ENCODE results near the gene HEY2. TPM values are rescaled to one million over a fixed set of nuclear protein-coding genes. Genes with fewer than 3 reads are reported as not detected.

HEY2 gene
- total and polyA plus RNA-seq, 2 donors (not counting 1 experiment from before 2014, with no cell fraction given), result not detected

DNA sequence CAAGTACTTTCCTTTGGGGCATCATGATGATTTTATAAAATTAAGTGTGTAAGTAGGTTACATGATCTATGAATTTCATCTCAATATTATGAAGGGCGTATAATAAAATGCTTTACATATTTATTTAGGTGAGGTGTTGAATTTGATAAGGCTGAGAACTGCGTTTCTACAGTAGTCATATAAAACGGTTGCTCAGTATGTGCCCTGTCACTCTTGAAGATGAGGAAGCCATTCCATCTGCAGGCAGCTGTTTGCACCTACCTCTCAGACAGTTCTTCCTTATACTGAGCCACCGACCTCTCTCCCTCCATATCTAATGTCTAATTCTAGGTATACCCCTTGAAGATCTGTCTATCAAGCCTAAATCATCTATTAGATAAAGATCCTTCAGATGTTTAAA, 57.4 kb downstream of the HEY2 start:
- no peak for TF ChIP-seq EZH2 (IDR thresholded peaks at IDR 0.05; ENCODE audit: low read length, missing control alignments)
- TF ChIP-seq, protein P1, sequence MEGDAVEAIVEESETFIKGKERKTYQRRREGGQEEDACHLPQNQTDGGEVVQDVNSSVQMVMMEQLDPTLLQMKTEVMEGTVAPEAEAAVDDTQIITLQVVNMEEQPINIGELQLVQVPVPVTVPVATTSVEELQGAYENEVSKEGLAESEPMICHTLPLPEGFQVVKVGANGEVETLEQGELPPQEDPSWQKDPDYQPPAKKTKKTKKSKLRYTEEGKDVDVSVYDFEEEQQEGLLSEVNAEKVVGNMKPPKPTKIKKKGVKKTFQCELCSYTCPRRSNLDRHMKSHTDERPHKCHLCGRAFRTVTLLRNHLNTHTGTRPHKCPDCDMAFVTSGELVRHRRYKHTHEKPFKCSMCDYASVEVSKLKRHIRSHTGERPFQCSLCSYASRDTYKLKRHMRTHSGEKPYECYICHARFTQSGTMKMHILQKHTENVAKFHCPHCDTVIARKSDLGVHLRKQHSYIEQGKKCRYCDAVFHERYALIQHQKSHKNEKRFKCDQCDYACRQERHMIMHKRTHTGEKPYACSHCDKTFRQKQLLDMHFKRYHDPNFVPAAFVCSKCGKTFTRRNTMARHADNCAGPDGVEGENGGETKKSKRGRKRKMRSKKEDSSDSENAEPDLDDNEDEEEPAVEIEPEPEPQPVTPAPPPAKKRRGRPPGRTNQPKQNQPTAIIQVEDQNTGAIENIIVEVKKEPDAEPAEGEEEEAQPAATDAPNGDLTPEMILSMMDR (conservative IDR thresholded peaks at IDR 0.05 in 1 of 2, IDR thresholded peaks at IDR 0.05 in 1 of 2; ENCODE audit: low read depth in 1 of 2, low read length in 2 of 2), result no peak
- Histone ChIP-seq H2AFZ (ENCODE audit: low read length) (no peak overlapping the region), H3K79me2 (ENCODE audit: control insufficient read depth, insufficient read depth, low read length) (peaks cover 5% of the 10 kb centered on the region)

DNA sequence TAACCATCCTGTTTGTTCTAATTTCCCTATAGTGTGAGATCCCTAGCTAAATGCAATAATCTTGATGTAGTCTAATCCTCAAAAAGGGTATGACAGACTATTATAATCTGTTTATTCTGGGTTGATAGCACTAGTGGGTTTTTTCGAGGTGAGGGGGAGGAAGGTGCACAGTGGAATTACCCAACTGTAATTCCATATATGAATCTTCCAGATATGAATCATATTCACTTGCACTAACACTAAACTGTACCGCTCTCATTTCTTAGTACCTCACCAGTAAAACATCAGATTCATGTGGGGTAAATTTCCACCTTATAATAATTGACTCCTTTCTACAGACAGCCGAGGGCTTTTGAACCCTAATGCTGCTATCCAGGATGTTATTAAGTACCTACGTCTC, 57.9 kb downstream of the HEY2 start:
- Histone ChIP-seq H3K9ac (ENCODE audit: insufficient read depth, low read length) (no peak overlapping the region), H3K4me2 (ENCODE audit: extremely low read depth, insufficient read depth, low read length) (no peak overlapping the region), H3K4me3 (replicated peaks in 1 of 4; ENCODE audit: control extremely low read depth in 1 of 4, insufficient read depth in 1 of 4, low read depth in 3 of 4, low read length in 4 of 4) (no peak overlapping the region), H3K79me2 (ENCODE audit: control insufficient read depth, insufficient read depth, low read length) (peaks cover 5% of the 10 kb centered on the region), H3K9me3 (ENCODE audit: control insufficient read depth, insufficient read depth, low read depth, low read length) (no peaks in the 10 kb centered on the region), H3K36me3 (ENCODE audit: control insufficient read depth, insufficient read depth, low read length) (no peaks in the 10 kb centered on the region), H2AFZ (ENCODE audit: low read length) (no peak overlapping the region), H3K4me1 (ENCODE audit: control insufficient read depth, extremely low read depth, insufficient read depth, low read length) (peaks cover 3% of the 10 kb centered on the region), H3K27ac (ENCODE audit: insufficient read depth, low read length) (no peak overlapping the region), H4K20me1 (ENCODE audit: control insufficient read depth, extremely low read depth, insufficient read depth, low read length) (no peaks in the 10 kb centered on the region), H3K27me3 (ENCODE audit: control insufficient read depth, insufficient read depth, low read length) (no peaks in the 10 kb centered on the region)
- no peak for TF ChIP-seq EZH2 (IDR thresholded peaks at IDR 0.05; ENCODE audit: low read length, missing control alignments)
- DNase-seq (ENCODE audit: low read depth in 2 of 2), result no peak

More for the DNA sequence above, 57.4 kb downstream of the HEY2 start:
- H3K4me2 ChIP-seq (ENCODE audit: extremely low read depth, insufficient read depth, low read length), result no peak overlapping the region
- H3K4me1 ChIP-seq (ENCODE audit: control insufficient read depth, extremely low read depth, insufficient read depth, low read length), result no peaks in the 10 kb centered on the region
- H4K20me1 ChIP-seq (ENCODE audit: control insufficient read depth, extremely low read depth, insufficient read depth, low read length), result no peaks in the 10 kb centered on the region
- no peak for DNase-seq (ENCODE audit: low read depth in 2 of 2)
- H3K9ac ChIP-seq (ENCODE audit: insufficient read depth, low read length), result no peak overlapping the region
- H3K4me3 ChIP-seq (replicated peaks in 1 of 4; ENCODE audit: control extremely low read depth in 1 of 4, insufficient read depth in 1 of 4, low read depth in 3 of 4, low read length in 4 of 4), result no peak overlapping the region
- no peaks in the 10 kb centered on the region for H3K36me3 ChIP-seq (ENCODE audit: control insufficient read depth, insufficient read depth, low read length)
- no peak overlapping the region for H3K27ac ChIP-seq (ENCODE audit: insufficient read depth, low read length)
- no peaks in the 10 kb centered on the region for H3K27me3 ChIP-seq (ENCODE audit: control insufficient read depth, insufficient read depth, low read length)
- no peaks in the 10 kb centered on the region for H3K9me3 ChIP-seq (ENCODE audit: control insufficient read depth, insufficient read depth, low read depth, low read length)

DNA sequence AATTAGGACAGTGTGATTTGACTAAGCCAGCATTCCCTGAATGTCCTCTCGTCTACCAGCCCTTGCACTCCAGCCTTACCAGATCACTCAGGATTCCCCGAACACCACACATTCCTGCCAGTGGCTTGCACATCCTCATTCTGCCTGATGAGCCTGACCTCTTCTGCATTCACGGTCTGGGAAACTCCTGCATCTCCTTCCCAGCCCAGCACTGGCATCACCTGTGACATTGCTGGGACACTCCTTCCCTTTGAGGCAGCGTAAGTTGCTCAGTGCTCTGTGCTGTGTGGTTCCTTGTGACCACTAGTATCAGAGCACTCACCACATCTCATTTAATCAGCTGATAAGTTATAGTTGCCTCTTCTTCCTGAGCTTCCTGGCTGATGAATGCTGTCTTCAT, 58.6 kb downstream of the HEY2 start:
- DNase-seq (ENCODE audit: low read depth in 2 of 2), result no peak
- Histone ChIP-seq H3K79me2 (ENCODE audit: control insufficient read depth, insufficient read depth, low read length) (peaks cover 5% of the 10 kb centered on the region), H3K27me3 (ENCODE audit: control insufficient read depth, insufficient read depth, low read length) (no peaks in the 10 kb centered on the region), H4K20me1 (ENCODE audit: control insufficient read depth, extremely low read depth, insufficient read depth, low read length) (no peaks in the 10 kb centered on the region), H3K4me1 (ENCODE audit: control insufficient read depth, extremely low read depth, insufficient read depth, low read length) (peaks cover 3% of the 10 kb centered on the region), H2AFZ (ENCODE audit: low read length) (no peak overlapping the region), H3K4me3 (replicated peaks in 1 of 4; ENCODE audit: control extremely low read depth in 1 of 4, insufficient read depth in 1 of 4, low read depth in 3 of 4, low read length in 4 of 4) (no peak overlapping the region), H3K36me3 (ENCODE audit: control insufficient read depth, insufficient read depth, low read length) (no peaks in the 10 kb centered on the region), H3K9ac (ENCODE audit: insufficient read depth, low read length) (no peak overlapping the region), H3K27ac (ENCODE audit: insufficient read depth, low read length) (no peak overlapping the region), H3K9me3 (ENCODE audit: control insufficient read depth, insufficient read depth, low read depth, low read length) (no peaks in the 10 kb centered on the region), H3K4me2 (ENCODE audit: extremely low read depth, insufficient read depth, low read length) (no peak overlapping the region)
- TF ChIP-seq, protein P1 (conservative IDR thresholded peaks at IDR 0.05 in 1 of 2, IDR thresholded peaks at IDR 0.05 in 1 of 2; ENCODE audit: low read depth in 1 of 2, low read length in 2 of 2), result no peak
- no peak for TF ChIP-seq EZH2 (IDR thresholded peaks at IDR 0.05; ENCODE audit: low read length, missing control alignments)
